HG03159 (cell line): ENCODE data around the gene HSDL2.

Source experiments
- ATAC-seq: cut with Tn5 transposase; IDR thresholded peaks from one replicate; pipeline ENCODE4 v1.9.1; 2021; ENCODE audit warnings: mild to moderate bottlenecking, moderate library complexity; ENCODE audit not compliant: unreplicated experiment

Gene HSDL2

GRCh38 chr9:112443636-112444035 lies 63.7 kb downstream of the HSDL2 start:
- no peak for ATAC-seq

- ATAC-seq = no peak
These were observed 65.3 kb downstream of the HSDL2 start for GRCh38 chr9:112445196-112445595.

- no peak for ATAC-seq
These were observed 66.2 kb downstream of the HSDL2 start for GRCh38 chr9:112446080-112446479.

- no peak for ATAC-seq
These were observed 66.6 kb downstream of the HSDL2 start for GRCh38 chr9:112446526-112446925.

GRCh38 chr9:112447283-112447761 lies 67.4 kb downstream of the HSDL2 start:
- no peak for ATAC-seq

- ATAC-seq = no peak
These were observed 82.9 kb downstream of the HSDL2 start for GRCh38 chr9:112462855-112463254.

- ATAC-seq = no peak
These were observed 85.4 kb downstream of the HSDL2 start for GRCh38 chr9:112465352-112465751.

GRCh38 chr9:112472996-112473395 lies 93.1 kb downstream of the HSDL2 start:
- no peak for ATAC-seq

- ATAC-seq = no peak
These were observed 94.1 kb downstream of the HSDL2 start for GRCh38 chr9:112473986-112474385.

GRCh38 chr9:112475318-112475717 lies 95.4 kb downstream of the HSDL2 start:
- ATAC-seq = no peak

GRCh38 chr9:112477330-112477729 lies 97.4 kb downstream of the HSDL2 start:
- ATAC-seq = no peak

- ATAC-seq = no peak
These were observed 99.3 kb downstream of the HSDL2 start for GRCh38 chr9:112479221-112479620.

- no peak for ATAC-seq
These were observed 104.7 kb downstream of the HSDL2 start for GRCh38 chr9:112484607-112485006.

- ATAC-seq = no peak
These were observed 105.7 kb downstream of the HSDL2 start for GRCh38 chr9:112485574-112485973.

- ATAC-seq = peak; percentile 89
These were observed 106.5 kb downstream of the HSDL2 start, which contains the start of gene KIAA1958 for GRCh38 chr9:112486221-112487007. TSS of gene KIAA1958 (plus strand) at chr9:112486827. CDS start at chr9:112574081, 87,254 bp downstream.

GRCh38 chr9:112487008-112487798 lies 107.3 kb downstream of the HSDL2 start:
- ATAC-seq = peak; percentile 42

GRCh38 chr9:112487799-112488340 lies 108.0 kb downstream of the HSDL2 start:
- ATAC-seq = no peak

- ATAC-seq = no peak
These were observed 109.2 kb downstream of the HSDL2 start for GRCh38 chr9:112489039-112489546.

- ATAC-seq = no peak
These were observed 110.2 kb downstream of the HSDL2 start for GRCh38 chr9:112489876-112490666.

GRCh38 chr9:112493393-112494137 lies 113.7 kb downstream of the HSDL2 start:
- no peak for ATAC-seq
